Measurements from ENCODE around the gene PPP1R36. TPM values are rescaled to one million over a fixed set of nuclear protein-coding genes. Genes with fewer than 3 reads are reported as not detected.

Gene PPP1R36, protein sequence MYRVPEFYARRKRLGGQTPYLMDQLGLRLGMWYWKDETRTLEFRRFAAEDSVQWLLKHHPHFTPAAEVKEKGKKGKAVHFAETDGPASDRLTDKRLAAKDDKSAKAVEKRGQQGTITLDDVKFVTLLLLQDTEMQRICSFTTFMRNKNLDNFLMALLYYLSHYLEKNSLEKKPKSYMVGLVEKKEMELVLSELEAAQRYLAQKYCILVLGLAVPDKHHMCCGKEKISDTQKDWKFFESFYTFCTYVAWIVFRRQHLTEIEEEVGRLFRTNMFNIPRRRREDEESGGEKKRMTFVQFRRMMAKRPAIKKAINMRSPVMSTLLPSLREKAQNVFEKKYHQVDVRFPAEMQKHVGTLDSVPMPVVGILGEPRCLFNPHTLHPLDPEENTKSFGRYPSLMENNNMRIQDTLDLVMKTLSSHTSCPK
- not detected for total RNA-seq

DNA sequence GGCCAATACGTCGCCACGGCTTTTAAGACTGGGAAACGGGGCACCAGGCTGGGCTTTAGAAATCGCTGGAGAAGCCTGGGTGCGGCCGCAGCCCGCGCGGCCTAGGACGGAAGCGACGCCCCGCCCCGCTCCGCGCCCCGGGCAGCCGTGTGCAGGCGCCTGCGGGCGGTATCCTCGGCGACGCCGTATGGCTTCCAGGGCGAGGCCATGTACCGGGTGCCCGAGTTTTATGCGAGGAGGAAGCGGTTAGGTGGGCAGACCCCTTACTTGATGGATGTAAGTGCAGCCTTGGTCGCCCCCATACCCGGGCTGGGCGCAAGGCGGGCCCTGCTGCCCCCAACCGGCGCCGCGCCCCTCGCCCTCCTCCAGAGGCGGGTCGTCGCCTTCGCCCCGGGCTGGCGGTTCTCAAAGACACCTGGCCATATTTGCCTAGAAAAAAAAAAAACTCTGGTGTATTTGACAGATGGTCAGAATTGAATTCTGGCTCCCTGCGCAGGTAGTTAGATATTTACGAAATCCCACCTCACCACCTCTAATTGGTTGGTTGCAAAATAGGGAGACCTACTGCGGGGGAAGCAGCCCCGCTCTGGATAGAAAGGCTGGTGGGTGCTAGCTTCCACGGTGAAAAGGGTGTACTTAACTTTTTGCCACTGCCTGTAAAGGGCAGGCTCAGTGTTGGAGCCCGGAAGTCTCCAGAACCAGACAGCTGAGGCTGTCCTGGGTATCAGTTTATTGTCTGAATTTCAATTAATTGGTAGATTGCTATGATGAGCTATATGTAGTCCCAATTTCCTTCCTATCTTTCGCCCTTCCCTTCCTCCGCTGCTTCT lies at the start of gene PPP1R36:
PPP1R36 (plus strand) TSS at position 171 of the 830 bp plus-strand sequence; CDS start at position 208, 37 bp downstream.
- ATAC-seq (peak; percentile 99 to 100), DNase-seq (peak; percentile 19)
- H3K27me3 Mint-ChIP-seq (ENCODE audit: low read depth) = peaks cover 6% of the 10 kb centered on the region
- H3K4me1 Mint-ChIP-seq (ENCODE audit: low read depth) = peaks cover 14% of the 10 kb centered on the region
- H3K9me3 Mint-ChIP-seq = no peaks in the 10 kb centered on the region
- peak within 1 kb of the TSS; percentile 51 for H3K4me3 Mint-ChIP-seq
- no peaks in the 10 kb centered on the region for H3K36me3 Mint-ChIP-seq (ENCODE audit: insufficient read depth)

DNA sequence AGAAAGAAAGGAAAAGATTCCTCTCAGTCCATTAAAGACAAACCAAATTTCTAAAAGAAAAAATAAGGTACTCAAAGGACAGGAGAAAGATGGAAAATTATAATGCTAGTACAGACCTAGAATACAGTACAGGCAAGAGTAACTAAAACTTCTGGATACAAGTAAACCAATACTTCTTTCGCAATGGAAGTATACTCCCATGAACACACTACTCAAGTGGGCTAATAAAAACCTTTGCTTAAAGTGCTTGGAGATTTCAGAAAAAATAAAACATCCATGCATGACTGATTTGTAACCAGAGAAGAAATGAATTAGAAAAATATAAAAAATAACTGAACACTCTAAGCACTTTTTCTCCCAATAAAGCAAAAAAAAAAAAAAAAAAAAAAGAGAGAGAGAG lies 49.7 kb upstream of the PPP1R36 start:
- Mint-ChIP-seq H3K4me3 (peak overlapping the region; percentile 99), H3K4me1 (ENCODE audit: low read depth) (peaks cover 62% of the 10 kb centered on the region), H3K36me3 (ENCODE audit: insufficient read depth) (peaks cover 13% of the 10 kb centered on the region), H3K27me3 (ENCODE audit: low read depth) (no peaks in the 10 kb centered on the region), H3K9me3 (no peaks in the 10 kb centered on the region)
- ATAC-seq = no peak
- no peak for DNase-seq

DNA sequence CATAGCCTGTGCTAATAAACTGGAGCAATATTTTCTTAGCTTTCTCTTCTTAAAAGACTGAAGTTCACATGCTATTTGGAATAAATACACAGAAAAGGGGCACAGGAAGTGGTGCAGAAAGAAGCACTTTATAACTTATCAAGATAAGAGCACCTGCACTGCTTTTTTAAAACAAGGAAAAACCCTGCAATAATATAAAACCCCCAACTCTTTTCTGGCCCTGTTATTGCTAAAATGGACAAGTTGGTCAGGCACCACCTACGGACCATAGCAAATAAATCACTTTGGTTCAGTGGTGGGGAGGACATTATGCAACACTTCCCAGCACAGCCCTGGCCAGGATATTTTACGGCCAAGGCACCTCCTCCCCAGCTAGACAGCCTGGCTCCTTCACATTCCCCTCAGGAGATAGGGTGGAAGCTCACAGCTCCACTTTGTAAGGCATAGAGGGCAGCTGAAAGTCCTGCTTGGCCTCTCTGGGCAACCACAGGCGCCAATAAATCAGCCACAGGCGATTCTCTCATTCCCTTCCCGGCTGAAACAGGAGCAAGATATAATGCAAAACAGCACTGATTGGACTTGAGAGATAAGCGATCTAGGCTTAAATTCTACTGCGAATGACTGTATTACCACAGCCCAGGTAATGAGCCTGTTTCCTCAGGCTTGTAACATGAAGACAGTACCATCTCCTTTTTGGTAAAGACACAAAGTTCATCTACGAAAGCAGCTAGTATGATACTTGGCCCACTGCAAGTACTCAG lies 48.2 kb upstream of the PPP1R36 start:
- ATAC-seq = no peak
- H3K4me1 Mint-ChIP-seq (ENCODE audit: low read depth) = peaks cover 62% of the 10 kb centered on the region
- peaks cover 10% of the 10 kb centered on the region for H3K36me3 Mint-ChIP-seq (ENCODE audit: insufficient read depth)
- DNase-seq = no peak
- peak overlapping the region; percentile 99 for H3K4me3 Mint-ChIP-seq
- H3K9me3 Mint-ChIP-seq = no peaks in the 10 kb centered on the region
- H3K27me3 Mint-ChIP-seq (ENCODE audit: low read depth) = no peaks in the 10 kb centered on the region

DNA sequence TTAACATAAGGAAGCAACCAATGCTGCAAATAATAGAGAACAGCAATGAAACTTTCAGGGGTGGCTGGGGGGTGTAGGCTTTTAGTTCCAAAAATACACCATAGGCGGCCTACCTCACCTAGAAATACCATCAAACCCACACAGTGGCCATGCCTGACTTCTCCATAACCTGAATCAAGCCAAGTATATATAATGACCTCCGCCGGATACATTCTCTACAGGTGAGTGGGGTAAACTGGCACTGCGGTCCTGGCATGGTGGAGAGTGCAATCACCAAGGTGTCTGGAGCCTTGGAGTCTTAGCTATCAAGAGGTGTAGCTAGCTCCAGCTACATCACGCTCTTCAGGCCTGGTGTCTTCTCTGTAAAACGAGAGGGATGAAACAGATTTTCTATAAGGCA lies 47.3 kb upstream of the PPP1R36 start:
- Mint-ChIP-seq H3K4me1 (ENCODE audit: low read depth) (peaks cover 64% of the 10 kb centered on the region), H3K27me3 (ENCODE audit: low read depth) (no peaks in the 10 kb centered on the region), H3K4me3 (peak overlapping the region; percentile 99), H3K9me3 (no peaks in the 10 kb centered on the region), H3K36me3 (ENCODE audit: insufficient read depth) (peaks cover 10% of the 10 kb centered on the region)
- no peak for DNase-seq
- ATAC-seq = no peak

DNA sequence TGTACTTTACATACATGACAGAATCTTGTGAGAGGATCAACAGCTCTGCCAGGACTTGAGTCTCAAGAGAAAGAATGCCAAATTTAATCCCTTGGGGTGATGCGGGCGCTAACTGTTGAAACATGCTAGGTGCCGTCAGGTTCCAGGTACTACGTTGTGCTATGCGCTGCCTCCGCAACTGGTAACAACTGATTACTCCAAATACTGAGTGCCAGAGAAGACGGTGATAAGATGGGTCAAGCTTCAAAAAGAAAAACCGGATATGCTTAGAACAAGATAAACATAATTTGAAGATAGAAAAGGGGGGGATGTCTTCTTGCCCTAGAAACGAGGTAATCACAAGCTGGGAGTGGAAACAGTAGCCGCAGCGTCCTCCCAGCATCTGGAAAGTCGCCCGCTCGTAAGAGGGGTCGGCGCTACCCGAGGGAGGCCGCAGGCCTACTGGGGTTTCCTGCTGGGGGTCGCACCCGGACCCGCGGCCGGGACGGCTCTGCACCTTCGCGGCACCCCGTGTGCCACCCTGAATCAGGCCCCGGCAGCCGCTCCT lies 46.8 kb upstream of the PPP1R36 start:
- Mint-ChIP-seq H3K27me3 (ENCODE audit: low read depth) (no peaks in the 10 kb centered on the region), H3K36me3 (ENCODE audit: insufficient read depth) (peaks cover 7% of the 10 kb centered on the region), H3K9me3 (no peaks in the 10 kb centered on the region), H3K4me1 (ENCODE audit: low read depth) (peaks cover 64% of the 10 kb centered on the region), H3K4me3 (peak overlapping the region; percentile 99)
- peak; percentile 24 for DNase-seq
- ATAC-seq = no peak

DNA sequence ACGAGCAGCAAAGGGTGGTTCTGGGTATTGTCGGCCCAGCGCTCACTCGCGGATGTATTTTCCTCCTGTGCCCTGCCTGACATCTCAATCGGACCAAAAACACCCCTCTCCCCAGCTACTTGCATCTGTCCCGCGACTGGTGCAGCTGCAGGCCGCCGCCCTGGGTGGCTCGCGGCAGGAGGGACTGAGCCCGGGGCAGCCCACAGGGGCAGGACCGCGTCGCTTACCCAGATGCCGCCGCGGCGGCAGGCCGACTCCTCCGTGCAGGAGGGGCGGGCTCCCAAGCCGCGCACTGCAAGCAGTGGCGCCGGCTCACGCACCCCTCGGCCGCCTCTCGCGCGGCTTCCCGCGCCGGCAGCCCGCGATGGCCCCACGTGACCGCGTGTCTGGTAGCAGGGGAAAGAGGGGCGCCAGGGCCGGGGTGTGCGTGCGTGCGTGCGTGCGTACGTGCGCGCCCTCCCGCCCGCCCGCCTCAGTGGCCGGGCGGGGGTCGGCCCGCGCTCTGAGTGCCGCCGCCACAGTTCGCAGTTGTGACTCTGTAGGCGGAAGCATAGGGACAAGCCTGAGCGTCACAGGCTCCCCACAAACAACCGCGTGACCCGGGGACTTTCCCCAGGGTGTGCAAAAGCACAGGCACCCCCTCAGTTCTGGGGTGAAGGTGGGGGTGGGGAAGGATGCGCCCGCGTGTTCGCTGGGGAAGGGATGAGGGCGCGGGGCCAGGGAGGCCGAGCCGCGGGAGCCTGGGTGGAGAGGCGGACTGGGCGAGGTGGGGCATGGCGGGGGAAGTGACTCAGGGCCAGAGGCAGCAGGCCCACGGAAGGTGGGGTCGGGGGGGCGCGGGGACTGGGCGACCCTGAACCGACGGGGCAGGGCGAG lies 46.1 kb upstream of the PPP1R36 start, which contains the start of gene ZBTB25:
ZBTB25 (minus strand) TSS at position 405 of the 876 bp plus-strand sequence. CDS start 13,305 bp downstream, outside the sequence.
- H3K27me3 Mint-ChIP-seq (ENCODE audit: low read depth) = no peaks in the 10 kb centered on the region
- DNase-seq = peak; percentile 93
- H3K4me1 Mint-ChIP-seq (ENCODE audit: low read depth) = peaks cover 69% of the 10 kb centered on the region

DNA sequence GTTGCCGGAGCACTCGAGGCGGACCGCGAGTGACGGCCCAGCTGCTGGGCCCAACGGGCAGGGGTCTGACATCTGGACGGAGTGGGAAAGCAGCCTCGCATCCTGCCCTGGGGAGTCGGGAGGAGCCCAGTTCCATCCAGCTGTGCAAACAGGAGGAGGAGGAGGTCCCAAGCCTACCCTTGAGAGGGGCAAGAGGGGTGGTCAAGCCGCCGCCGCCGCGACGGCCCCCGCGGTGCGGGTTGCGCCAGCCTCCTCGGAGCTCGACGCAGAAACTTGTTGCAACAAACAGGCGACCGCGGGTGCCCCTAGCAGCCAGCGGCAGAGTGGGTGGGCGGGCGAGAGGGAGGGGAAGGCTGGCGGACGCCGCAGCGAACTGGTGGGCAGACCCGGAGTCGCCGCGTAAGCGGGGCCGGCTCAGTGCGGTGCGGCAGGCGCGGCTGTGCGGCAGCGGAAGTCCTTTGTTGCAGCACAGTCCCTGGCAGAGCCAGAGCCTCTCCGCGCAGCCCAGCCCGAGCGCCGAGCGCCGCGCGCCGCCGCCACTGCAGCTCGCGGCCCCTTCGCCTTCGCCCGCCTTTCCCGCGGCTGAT lies 45.4 kb upstream of the PPP1R36 start, which contains the start of gene ZBTB1:
ZBTB1 (plus strand) TSS at position 461 of the 587 bp plus-strand sequence. CDS start 16,735 bp downstream, outside the sequence.
- DNase-seq = peak; percentile 79
- Mint-ChIP-seq H3K36me3 (ENCODE audit: insufficient read depth) (peaks cover 3% of the 10 kb centered on the region), H3K4me1 (ENCODE audit: low read depth) (peaks cover 71% of the 10 kb centered on the region), H3K27me3 (ENCODE audit: low read depth) (no peaks in the 10 kb centered on the region), H3K9me3 (no peaks in the 10 kb centered on the region), H3K4me3 (peak within 1 kb of the TSS; percentile 99)
- peak; percentile 56 to 61 for ATAC-seq

More for the DNA sequence above, 46.1 kb upstream of the PPP1R36 start, which contains the start of gene ZBTB25:
- H3K9me3 Mint-ChIP-seq = no peaks in the 10 kb centered on the region
- peak; percentile 64 to 69 for ATAC-seq
- peaks cover 5% of the 10 kb centered on the region for H3K36me3 Mint-ChIP-seq (ENCODE audit: insufficient read depth)
- H3K4me3 Mint-ChIP-seq = peak within 1 kb of the TSS; percentile 99

DNA sequence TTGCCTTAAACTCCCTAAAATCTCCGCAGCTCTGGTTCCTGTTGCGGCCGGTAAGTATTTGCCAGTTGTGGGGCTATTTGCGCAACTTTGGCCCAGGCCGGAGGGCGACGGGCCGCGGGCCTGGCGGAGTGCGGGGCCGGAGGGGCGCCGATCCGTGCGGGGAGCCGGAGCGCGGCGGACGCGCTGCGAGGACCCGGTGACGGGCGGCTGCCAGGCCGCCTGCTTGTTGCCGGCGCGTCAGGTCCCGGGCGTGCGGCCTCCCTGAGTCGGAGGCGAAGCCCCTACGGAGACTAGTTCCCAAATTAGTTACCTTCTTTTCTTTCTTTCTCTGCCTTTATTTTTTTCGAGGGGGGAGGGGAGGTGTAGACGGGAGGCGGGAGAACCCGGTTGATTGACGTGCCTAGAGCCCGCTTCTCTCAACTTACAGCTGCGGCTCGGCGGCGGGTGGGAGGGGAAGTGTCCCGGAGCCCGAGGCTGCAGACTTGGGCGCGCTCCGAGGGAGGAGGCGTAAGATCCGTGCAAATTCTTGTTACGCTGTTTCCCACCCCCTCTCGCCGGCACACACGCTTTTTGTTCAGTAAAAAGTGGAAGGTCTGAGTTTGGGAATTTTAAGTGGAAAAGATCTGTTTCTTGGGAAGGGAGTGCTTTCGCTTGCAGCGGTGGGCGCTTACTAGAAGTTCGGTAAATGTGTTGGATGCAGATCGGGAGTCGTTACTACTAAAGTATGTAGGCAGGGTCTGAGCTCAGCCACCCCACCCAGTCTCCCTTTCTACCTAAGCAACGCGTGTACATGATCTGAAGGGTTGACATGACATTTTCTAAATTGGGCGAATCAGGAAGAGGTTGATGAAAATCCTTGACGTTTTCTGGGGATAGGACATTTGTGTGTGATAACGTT lies 44.6 kb upstream of the PPP1R36 start:
- Mint-ChIP-seq H3K27me3 (ENCODE audit: low read depth) (no peaks in the 10 kb centered on the region), H3K9me3 (no peaks in the 10 kb centered on the region), H3K4me3 (peak overlapping the region; percentile 88), H3K4me1 (ENCODE audit: low read depth) (peaks cover 71% of the 10 kb centered on the region), H3K36me3 (ENCODE audit: insufficient read depth) (no peaks in the 10 kb centered on the region)
- DNase-seq (peak; percentile 79), ATAC-seq (peak; percentile 32 to 33)

DNA sequence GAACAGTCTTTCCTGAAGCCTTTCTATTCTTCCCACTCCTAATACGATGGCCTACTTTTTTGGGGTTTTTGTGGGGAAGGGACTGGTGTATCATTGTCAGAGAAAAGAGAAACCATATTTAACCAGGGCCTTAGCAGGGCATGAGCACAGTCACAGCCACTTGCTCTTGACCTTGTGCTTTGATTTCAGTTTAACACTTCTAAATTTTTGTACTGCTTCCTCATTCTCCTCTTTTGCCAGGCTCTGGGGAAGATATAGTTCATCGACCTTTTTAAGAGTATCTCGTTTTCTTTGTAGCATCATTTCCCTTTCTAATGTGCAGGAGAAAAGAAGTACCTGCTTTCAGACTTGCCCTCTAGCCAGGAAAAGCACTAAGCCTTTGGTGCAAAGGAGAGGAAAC lies 43.0 kb upstream of the PPP1R36 start:
- Mint-ChIP-seq H3K27me3 (ENCODE audit: low read depth) (no peaks in the 10 kb centered on the region), H3K4me3 (peak overlapping the region; percentile 88), H3K9me3 (no peaks in the 10 kb centered on the region), H3K4me1 (ENCODE audit: low read depth) (peaks cover 72% of the 10 kb centered on the region), H3K36me3 (ENCODE audit: insufficient read depth) (no peaks in the 10 kb centered on the region)
- DNase-seq = no peak
- ATAC-seq = no peak

DNA sequence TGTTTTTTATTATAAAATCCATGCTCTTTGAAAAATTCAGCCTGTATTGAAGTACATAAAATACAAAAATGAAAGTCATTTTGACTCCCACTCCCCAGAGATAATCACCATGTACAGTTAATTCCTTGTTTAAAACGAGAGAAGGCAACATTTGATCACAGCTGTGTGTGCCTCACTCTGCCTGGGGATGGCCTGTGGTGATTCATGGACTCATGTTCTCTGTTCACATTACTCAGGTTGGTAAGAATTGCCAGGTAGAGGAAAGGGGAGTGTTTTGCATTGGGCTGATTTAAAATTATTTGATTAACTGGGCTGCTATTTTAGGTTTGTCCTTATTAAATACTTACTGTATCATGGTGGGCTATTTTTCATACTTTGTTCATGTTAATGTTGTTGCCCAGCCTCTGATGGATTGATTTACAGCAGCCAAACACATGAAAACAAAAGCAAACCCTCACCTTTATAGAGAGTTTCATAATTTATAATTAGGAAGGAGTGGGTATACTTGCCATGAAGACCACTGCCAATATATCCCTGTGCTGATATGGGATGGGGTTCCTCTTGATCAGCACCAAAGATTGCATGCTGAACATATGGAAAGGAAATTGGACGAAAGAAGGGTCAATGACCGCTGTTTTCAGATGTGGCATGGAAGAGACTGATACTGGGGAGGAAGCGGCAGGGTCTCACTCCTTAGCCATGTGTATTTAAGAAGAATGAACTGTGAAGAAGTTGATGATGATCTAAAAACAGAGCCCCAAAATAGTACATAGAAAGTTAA lies 42.2 kb upstream of the PPP1R36 start:
- Mint-ChIP-seq H3K4me3 (peak overlapping the region; percentile 88), H3K27me3 (ENCODE audit: low read depth) (no peaks in the 10 kb centered on the region), H3K36me3 (ENCODE audit: insufficient read depth) (no peaks in the 10 kb centered on the region), H3K9me3 (no peaks in the 10 kb centered on the region), H3K4me1 (ENCODE audit: low read depth) (peaks cover 71% of the 10 kb centered on the region)
- ATAC-seq (no peak), DNase-seq (peak; percentile 37)

DNA sequence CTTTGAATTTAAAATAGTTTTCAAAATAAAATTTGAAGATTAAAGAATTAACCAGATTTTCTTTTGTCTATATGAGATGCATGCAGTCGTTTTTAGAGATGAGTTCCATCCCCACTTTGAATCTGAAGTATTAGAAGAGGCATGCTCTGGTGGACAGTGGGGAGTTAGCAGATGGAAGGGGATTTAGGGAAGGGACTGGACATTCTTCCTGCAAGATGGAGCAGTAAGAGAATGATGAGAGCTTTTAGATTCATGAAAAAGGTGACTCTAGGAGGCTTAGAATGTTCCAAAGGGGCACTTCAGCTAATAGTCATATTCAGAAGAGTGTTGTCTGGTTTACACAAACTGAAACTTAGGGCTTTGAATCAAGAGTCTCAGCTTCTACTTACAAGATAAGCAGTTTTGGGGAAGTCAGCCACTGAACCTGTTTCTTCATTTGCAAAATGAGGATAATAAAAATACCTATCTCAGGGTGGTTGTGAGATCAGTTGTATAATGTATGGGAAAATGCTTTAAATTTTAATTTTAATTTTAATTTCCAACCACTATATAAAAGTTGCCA lies 41.5 kb upstream of the PPP1R36 start:
- Mint-ChIP-seq H3K4me1 (ENCODE audit: low read depth) (peaks cover 75% of the 10 kb centered on the region), H3K9me3 (no peaks in the 10 kb centered on the region), H3K36me3 (ENCODE audit: insufficient read depth) (no peaks in the 10 kb centered on the region), H3K27me3 (ENCODE audit: low read depth) (no peaks in the 10 kb centered on the region), H3K4me3 (peak overlapping the region; percentile 88)
- no peak for ATAC-seq
- DNase-seq = no peak
